RWPE2 (cell line): ENCODE data around the gene SLC35A4.
A peak's percentile ranks its signal among the peaks of the same experiment; 100 is the strongest.

Experiments used
- ATAC-seq: fragments of 200-7000 bp; cut with Tn5 transposase; 3 replicates; pipeline ENCODE4 v1.9.1; 2021; ENCODE audit warnings: low read depth
- DNase-seq: peaks from one replicate; pipeline ENCODE4 v3.0.0-alpha.2; 2020; ENCODE audit warnings: low spot score
- H3K27ac ChIP-seq: fragments of 450-650 bp; 2 replicates; pipeline ENCODE4 v1.5.1; 2017; ENCODE audit warnings: mild to moderate bottlenecking; ENCODE audit not compliant: poor library complexity, severe bottlenecking
- H3K27me3 ChIP-seq: fragments of 250-450 bp; sonication (Bioruptor Pico); 2 replicates; pipeline ENCODE4 v1.5.1; 2021; ENCODE audit warnings: mild to moderate bottlenecking, moderate library complexity; ENCODE audit not compliant: insufficient read depth, poor library complexity, severe bottlenecking
- H3K36me3 ChIP-seq: fragments of 250-450 bp; sonication (Bioruptor Pico); 2 replicates; pipeline ENCODE4 v1.5.1; 2020; ENCODE audit warnings: low read depth, mild to moderate bottlenecking, moderate library complexity
- H3K4me1 ChIP-seq: fragments of 250-450 bp; sonication (Bioruptor Pico); 2 replicates; pipeline ENCODE4 v1.5.1; 2021; ENCODE audit warnings: mild to moderate bottlenecking, moderate library complexity; ENCODE audit not compliant: insufficient read depth, poor library complexity, severe bottlenecking
- H3K4me3 ChIP-seq: fragments of 250-450 bp; sonication (Bioruptor Pico); 2 replicates; pipeline ENCODE4 v1.5.1; 2021; ENCODE audit warnings: mild to moderate bottlenecking, moderate library complexity; ENCODE audit not compliant: severe bottlenecking
- H3K9me3 ChIP-seq: fragments of 250-450 bp; sonication (Bioruptor Pico); 2 replicates; pipeline ENCODE4 v1.5.1; 2021; ENCODE audit warnings: mild to moderate bottlenecking, moderate library complexity; ENCODE audit not compliant: severe bottlenecking
- TF ChIP-seq, protein P1 (sequence below): fragments of 450-650 bp; IDR thresholded peaks from one replicate; pipeline ENCODE4 v1.5.1; 2017; ENCODE audit warnings: mild to moderate bottlenecking, moderate library complexity; ENCODE audit not compliant: poor library complexity, severe bottlenecking

The SLC35A4 gene

GRCh38 chr5:140608722-140609121, 44.1 kb downstream of the SLC35A4 start:
- no peaks in the 10 kb centered on the region for H3K9me3 ChIP-seq
- ATAC-seq: no peak

DNA sequence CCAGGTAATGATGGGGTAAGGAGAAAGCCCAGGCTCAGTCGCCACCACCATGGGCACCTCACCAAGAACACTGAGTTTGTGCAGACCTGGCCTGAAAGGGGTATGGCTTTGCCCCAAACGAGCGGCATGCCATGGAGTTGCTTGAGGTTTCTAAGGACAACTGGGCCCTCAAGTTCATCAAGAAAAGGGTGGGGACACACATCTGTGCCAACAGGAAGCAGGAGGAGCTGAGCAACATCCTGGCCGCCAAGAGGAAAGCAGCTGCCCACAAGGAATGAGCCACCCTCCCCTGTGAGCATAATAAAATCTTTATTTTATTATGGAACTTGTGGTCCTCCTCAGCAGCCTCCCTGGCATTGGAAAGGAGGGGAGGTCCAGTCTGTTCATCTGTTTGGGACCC, 44.5 kb downstream of the SLC35A4 start:
- DNase-seq: no peak
- no peaks in the 10 kb centered on the region for H3K9me3 ChIP-seq
- peaks cover 10% of the 10 kb centered on the region for H3K4me1 ChIP-seq
- H3K27ac ChIP-seq: no peak overlapping the region
- ATAC-seq: peak; percentile 82
- TF ChIP-seq, protein P1, sequence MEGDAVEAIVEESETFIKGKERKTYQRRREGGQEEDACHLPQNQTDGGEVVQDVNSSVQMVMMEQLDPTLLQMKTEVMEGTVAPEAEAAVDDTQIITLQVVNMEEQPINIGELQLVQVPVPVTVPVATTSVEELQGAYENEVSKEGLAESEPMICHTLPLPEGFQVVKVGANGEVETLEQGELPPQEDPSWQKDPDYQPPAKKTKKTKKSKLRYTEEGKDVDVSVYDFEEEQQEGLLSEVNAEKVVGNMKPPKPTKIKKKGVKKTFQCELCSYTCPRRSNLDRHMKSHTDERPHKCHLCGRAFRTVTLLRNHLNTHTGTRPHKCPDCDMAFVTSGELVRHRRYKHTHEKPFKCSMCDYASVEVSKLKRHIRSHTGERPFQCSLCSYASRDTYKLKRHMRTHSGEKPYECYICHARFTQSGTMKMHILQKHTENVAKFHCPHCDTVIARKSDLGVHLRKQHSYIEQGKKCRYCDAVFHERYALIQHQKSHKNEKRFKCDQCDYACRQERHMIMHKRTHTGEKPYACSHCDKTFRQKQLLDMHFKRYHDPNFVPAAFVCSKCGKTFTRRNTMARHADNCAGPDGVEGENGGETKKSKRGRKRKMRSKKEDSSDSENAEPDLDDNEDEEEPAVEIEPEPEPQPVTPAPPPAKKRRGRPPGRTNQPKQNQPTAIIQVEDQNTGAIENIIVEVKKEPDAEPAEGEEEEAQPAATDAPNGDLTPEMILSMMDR: no peak
- no peak overlapping the region for H3K4me3 ChIP-seq
- no peaks in the 10 kb centered on the region for H3K36me3 ChIP-seq
- no peaks in the 10 kb centered on the region for H3K27me3 ChIP-seq

More at GRCh38 chr5:140608722-140609121, 44.1 kb downstream of the SLC35A4 start:
- Histone ChIP-seq H3K27ac (no peak overlapping the region), H3K4me3 (no peak overlapping the region), H3K27me3 (no peaks in the 10 kb centered on the region), H3K4me1 (peaks cover 10% of the 10 kb centered on the region), H3K36me3 (no peaks in the 10 kb centered on the region)
- no peak for DNase-seq
- TF ChIP-seq, protein P1: no peak

- H3K4me3 ChIP-seq: no peak overlapping the region
- no peaks in the 10 kb centered on the region for H3K9me3 ChIP-seq
- no peaks in the 10 kb centered on the region for H3K36me3 ChIP-seq
- no peak overlapping the region for H3K27ac ChIP-seq
- TF ChIP-seq, protein P1: no peak
- ATAC-seq (no peak), DNase-seq (no peak)
- peaks cover 10% of the 10 kb centered on the region for H3K4me1 ChIP-seq
- no peaks in the 10 kb centered on the region for H3K27me3 ChIP-seq
Observed at GRCh38 chr5:140611020-140611521, 46.4 kb downstream of the SLC35A4 start.
